GM12878 (cell line): ENCODE data around the gene CBX8.

ENCODE experiments used
- BCL11A ChIP-seq: IDR thresholded peaks from 2 replicates; pipeline ENCODE4 v1.6.1; 2011; ENCODE audit warnings: low read depth, low read length
- CREM ChIP-seq: IDR thresholded peaks from 2 replicates; pipeline ENCODE4 v1.6.1; 2014; ENCODE audit warnings: antibody characterized with exemption, low read depth
- CTCF ChIP-seq, 3 experiments: IDR thresholded peaks in 2 of 3; conservative IDR thresholded peaks in 1 of 3; 2 replicates each; pipeline ENCODE4 v1.5.1; 2011; ENCODE audit warnings: low read depth in 3 of 3, low read length in 3 of 3, mild to moderate bottlenecking in 3 of 3, control low read depth in 2 of 3, moderate library complexity in 2 of 3, inconsistent platforms in 1 of 3, mixed read lengths in 1 of 3; ENCODE audit not compliant: control insufficient read depth in 2 of 3, insufficient read depth in 1 of 3; ENCODE audit errors: extremely low read depth in 1 of 3
- EZH2 ChIP-seq: IDR thresholded peaks from 2 replicates; pipeline ENCODE4 v1.6.1; 2012; ENCODE audit warnings: low read depth, mild to moderate bottlenecking, control low read depth, inconsistent platforms, low read length, borderline replicate concordance; ENCODE audit not compliant: control insufficient read depth
- FOXK2 ChIP-seq: fragments of 450-650 bp; IDR thresholded peaks from 2 replicates; pipeline ENCODE4 v1.6.1; 2017; ENCODE audit warnings: mild to moderate bottlenecking, moderate library complexity
- NFIC ChIP-seq: IDR thresholded peaks from 2 replicates; pipeline ENCODE4 v1.6.1; 2012; ENCODE audit warnings: low read depth, mild to moderate bottlenecking, inconsistent platforms, low read length, moderate library complexity

- TF ChIP-seq EZH2 (no peak; the same call in 1 of the 2 replicates), CTCF (IDR thresholded peaks at IDR 0.05 in 2 of 3, conservative IDR thresholded peaks at IDR 0.05 in 1 of 3; ENCODE audit: control insufficient read depth in 2 of 3, extremely low read depth in 1 of 3, insufficient read depth in 1 of 3, low read depth in 3 of 3, low read length in 3 of 3) (no peak), FOXK2 (no peak), BCL11A (no peak), NFIC (no peak), CREM (no peak)
These were observed 15.7 kb upstream of the CBX8 start for GRCh38 chr17:79812353-79813258.
